Middle frontal gyrus (tissue), 1 donor: ENCODE results near the gene CNTROB.

ENCODE experiments used
- DNase-seq: peaks from one replicate; pipeline ENCODE4 v3.0.0-alpha.2; 2015; ENCODE audit warnings: low spot score; ENCODE audit errors: extremely low spot score

Gene CNTROB

DNA sequence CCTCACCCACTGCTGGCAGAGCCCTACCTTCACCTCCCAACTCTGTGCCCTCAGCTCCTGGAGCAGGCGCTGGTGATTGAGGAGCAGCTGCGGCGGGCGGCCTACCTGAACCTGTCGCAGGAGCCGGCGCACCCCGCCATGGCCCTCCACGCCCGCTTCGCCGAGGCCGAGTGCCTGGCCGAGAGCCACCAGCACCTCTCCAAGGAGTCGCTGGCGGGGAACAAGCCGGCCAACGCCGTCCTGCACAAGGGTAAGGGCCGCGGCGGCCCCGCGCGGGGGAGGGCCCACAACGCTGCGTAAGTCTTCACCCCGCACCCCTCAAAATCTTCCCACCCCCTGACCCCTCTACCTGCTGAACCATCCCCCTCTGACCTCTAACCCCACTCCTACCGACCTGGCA lies 22.9 kb upstream of the CNTROB start:
- DNase-seq, result no peak

DNA sequence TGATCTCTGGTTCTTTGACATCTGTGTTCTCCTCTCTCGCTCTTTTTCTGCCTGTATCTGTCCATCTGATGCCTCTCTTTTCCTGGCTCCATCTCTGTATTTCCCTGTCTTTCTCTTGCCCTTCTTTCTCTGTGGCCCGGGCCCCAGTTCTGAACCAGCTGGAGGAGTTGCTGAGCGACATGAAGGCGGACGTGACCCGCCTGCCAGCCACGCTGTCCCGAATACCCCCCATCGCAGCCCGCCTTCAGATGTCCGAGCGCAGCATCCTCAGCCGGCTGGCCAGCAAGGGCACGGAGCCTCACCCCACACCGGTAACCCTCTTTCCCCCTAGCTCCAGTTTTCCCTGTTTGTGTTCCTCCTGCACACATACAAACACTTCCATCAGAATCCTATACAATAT lies 21.7 kb upstream of the CNTROB start:
- DNase-seq, result no peak

DNA sequence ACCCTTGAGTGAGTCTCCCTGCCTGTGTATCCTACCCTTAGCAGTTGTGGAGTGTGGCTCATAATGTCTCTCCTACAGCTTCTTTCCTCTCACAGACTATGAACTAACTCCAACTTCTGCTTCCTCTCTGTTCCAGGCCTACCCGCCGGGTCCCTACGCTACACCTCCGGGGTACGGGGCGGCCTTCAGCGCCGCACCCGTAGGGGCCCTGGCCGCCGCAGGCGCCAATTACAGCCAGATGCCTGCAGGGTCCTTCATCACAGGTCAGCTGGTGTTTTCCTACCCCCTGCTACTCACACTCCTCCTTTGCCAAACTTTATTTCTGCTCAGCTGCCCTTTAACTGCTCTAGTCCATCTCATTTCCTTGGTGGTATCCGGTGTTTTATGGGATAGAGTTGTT lies 21.3 kb upstream of the CNTROB start:
- no peak for DNase-seq

DNA sequence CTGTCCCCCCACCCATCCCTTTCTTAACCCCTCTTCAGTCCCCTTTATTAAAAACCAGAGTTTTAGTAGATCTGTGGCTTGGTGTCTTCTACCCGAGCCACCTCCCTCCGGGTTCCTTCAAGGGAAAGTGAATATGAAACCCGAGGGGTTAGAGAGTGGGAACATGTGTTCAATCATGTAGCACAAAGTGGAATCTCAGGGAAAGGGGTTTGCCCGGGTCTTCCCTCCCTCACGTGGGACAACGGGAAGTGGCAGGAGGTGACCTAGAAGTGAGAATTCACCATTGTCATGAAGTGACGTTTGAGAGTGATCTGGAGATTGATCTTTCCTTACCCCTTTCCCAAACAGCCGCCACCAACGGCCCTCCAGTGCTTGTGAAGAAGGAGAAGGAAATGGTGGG lies 20.9 kb upstream of the CNTROB start:
- no peak for DNase-seq

DNA sequence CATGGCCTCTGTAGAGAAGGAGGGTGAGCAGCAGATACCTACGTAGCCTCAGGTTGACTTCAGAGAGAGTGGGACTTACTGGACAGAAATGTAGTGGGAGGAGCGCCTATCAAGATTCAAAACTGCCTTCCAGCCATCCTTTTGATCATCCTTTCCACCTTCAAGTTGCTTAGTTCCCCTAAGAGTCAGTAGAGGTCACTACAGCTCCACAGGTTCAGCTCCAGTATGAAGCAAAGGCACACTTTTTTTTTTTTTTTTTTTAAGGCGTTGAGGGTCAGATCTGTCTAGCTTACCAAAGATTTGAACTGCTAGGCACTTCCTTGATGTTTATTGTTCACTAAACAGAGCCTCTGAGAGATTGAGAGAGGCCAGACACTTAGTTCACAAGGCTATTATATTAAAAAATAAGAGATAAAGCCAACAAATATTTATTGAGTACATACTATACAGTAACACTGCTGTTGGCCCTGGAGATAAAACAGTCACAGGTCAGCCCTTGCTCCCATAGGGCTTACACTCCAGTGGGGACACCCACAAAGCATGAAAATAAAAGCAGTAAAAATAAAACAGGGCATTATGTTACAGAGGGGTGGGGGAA lies 19.0 kb upstream of the CNTROB start:
- no peak for DNase-seq

DNA sequence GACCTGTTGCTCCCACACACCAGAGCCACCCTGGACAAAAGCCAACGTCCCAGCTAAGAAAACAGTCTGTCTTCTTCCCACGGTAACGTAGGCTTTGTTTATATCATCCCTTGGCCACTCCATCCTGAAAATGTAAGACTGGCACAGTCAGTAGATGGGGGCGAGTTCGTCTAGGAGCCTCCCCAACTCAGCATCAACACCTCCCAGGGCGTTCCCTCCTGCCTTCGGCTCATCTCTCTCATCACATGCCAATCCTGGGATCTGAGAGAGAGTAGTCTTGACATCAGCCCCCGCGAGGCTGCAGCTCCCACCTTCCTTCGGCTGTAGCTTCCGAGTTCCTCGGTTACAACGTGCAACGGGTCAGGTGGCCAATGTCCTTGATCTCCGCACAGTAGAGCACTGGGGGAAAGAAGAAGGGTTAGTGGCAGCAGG lies 16.8 kb upstream of the CNTROB start:
- no peak for DNase-seq

DNA sequence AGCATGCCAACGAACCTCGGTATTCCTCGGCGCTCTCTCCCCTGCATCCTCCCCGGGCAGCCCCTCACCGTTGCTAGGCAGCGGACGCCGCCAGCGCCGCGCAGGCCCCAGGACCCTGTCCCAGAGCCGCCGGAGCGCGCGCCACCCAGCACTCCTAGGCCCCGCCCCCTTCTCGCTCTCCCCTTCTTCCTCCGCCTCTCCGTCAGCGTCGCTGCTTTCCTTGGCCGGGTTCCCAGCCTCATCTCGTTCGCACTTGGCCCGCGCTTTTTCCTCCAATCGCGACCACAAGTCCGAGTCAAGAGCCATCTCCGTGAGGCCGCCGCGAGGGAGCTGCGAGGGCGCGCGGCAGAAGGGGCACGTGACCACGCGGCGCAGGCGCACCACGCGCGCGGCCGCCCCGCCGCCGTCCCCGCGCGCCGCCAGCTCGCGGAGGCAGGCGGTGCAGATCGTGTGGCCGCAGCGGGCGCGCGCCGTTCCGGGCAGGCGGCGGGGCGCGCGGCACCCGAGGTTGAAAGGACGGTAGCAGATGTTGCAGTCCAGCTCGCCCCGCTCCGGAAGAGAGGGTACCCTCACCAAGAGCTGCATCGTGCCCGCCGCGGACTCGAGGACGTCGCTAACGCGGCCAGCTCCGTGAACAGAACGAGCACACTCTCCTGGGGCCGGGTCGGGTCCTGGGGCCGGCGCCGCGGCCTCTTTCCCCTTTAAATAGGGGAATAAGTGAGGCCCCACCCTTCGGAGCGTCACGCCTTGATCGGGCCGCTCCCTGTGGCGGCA lies 16.2 kb upstream of the CNTROB start, which contains the start of gene RNF227:
Gene RNF227, minus strand, starts transcription at position 679 of the 774 bp plus-strand sequence. Its CDS starts 94 bp downstream, at position 585.
- peak; percentile 73 for DNase-seq

DNA sequence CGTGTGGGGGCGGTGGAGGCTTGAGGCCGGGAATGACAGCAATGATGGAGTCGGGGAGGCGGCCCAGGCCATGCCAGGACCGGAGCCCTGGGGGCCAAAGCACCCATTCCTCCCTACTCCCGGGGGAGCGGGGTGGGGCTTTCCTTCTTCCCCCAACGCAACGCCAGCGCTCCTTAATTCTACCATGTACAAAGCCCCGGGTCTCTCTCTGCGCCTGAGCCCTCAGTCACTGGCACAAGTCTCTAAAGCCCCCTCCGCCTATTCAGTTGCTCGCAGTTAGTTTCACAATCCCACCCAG lies 15.7 kb upstream of the CNTROB start:
- no peak for DNase-seq

DNA sequence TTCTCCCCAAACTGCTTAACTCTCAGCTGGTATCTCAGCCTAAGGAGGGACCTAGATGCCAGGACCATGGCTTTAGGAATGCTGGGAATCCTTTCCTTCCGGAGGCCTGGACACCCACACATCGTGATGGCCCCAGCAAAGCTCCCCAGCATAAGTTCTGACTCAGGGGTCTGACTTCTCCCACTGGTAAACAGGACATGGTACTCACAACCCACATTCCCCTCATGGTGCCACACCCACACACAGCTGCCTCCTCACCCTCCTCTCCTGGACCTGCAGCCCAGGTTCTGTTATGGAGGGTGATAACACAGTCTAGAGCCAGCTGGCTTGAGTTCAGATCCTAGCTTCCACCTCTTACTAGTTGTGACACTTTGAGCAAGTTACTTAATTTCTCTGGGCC lies 15.2 kb upstream of the CNTROB start:
- DNase-seq, result no peak

DNA sequence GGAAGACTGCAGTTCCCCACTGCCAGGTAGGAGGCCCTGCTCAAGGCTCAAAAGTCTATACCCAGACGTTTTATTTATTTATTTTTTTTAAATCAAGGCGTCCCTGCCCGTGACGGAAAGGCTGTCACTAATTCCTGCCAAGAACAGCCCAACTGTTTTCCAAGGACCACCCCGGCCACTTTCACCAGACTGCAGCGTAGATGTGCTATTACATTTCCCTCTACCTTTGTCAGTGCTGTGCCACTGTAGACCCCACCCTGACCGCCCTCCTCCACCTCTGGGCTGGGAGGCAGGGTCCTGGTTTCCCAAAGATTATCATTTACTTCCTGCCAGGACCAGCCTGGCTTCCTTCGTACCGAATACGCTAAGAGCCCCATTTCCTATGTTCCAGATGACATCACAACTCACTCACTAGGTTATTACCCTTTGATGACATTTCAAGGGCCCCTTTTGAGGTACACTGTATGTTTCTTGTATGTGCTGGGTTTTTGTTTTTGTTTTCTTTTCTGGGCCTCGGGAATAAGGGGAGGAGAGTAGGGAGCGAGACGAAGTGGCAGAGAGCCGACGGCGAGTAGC lies 9.6 kb upstream of the CNTROB start:
- no peak for DNase-seq

DNA sequence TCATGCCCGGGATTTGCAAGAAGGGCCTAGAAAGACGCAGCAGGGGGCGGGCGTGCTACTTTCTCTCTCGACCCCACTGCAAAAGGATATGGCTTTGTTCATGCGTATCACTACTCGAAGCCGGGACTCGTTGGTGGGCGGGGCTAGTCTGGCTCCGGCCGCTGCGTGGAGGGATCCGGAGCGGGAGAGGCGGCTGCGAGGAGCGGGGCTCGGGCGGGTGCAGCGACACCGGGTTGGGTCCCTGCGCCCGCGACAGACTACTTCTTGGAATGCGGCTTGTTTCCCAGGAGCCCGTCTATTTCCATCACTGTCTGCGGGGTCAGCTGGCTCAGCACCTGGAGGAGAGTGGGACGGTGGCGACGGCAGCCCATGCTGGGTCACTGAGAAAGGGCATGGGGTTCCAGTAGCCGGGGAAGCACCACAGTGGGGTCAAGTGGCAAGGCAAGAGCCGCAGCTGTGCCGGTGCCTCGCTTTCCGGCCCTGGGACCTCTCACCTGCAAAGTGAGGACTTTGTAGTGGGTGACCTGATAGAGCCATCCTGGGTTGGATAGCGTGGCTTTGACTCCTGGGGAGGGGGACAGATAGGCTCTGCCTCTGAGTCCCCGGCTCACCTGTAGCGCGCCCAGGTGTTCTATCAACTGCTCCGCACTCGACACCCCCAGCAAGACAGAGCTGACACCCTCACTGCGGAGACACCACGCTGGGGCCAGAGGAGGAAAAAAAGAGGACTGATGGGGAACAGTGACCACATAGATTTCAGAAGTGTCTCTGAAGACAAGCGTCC lies 9.0 kb upstream of the CNTROB start:
- DNase-seq, result peak; percentile 45

DNA sequence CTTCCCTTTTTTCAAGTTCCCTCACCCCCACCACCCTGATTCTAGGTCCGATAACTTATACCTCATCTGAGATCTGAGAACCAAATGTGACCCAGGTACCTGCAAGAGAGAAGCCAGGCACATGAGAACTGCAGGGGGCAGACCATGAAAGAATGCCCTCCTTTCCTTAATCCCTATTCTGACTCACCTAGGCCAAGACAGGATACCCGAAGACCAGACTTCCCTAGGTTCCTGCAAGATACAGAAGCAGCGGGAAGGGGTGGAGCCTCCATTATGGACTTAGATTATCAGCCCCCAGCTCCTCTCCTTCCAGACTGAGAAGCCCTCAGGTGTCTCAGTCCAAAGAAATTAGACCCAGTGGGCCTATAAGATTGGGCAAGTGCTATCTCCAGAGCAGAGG lies 4.4 kb upstream of the CNTROB start:
- DNase-seq, result no peak

DNA sequence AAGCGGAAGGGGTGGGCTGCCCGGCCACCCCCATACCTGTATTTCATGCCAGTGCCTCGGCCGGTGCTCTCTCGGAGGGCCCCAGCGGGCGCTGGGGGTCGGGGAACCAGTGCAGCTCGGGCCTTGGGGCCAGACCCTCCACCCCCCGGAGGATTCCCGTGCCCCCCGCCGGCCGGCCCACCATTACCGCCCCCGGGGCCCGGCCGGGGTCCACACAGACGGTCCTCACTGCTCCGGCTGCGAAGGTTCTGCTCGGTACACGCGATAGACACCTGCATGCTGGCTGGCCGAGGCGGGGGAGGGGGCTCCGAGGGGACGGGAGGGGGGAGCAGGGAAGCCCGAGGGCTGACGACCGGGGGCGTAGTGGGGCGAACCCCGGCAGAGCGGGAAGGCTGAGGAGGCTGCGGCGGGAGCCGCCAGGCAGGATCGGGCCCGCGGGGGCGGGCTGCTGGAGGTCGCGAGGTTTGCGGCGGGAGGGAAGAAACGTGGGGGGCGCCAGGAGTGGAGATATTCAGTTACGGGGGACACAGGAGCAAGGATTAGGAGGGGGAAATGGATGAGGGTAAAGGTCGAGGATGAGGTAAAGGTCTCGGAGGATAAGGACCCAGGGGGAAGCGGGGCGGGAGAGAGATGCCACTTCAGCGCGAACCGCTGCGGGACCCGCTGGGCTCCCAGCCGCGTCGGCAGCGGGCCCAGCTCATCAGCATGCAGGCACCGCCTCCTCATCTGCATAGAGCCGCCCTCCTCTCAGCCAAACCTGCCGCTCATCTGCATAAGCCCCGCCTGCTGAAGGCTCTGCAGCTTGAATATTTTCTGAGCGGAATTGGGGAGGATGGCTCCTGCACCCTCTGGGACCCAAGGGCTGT lies 2.6 kb upstream of the CNTROB start, which contains the start of gene KCNAB3:
Gene KCNAB3, minus strand, starts transcription at position 699 of the 866 bp plus-strand sequence. Its CDS starts 421 bp downstream, at position 278.
- DNase-seq, result peak; percentile 33

DNA sequence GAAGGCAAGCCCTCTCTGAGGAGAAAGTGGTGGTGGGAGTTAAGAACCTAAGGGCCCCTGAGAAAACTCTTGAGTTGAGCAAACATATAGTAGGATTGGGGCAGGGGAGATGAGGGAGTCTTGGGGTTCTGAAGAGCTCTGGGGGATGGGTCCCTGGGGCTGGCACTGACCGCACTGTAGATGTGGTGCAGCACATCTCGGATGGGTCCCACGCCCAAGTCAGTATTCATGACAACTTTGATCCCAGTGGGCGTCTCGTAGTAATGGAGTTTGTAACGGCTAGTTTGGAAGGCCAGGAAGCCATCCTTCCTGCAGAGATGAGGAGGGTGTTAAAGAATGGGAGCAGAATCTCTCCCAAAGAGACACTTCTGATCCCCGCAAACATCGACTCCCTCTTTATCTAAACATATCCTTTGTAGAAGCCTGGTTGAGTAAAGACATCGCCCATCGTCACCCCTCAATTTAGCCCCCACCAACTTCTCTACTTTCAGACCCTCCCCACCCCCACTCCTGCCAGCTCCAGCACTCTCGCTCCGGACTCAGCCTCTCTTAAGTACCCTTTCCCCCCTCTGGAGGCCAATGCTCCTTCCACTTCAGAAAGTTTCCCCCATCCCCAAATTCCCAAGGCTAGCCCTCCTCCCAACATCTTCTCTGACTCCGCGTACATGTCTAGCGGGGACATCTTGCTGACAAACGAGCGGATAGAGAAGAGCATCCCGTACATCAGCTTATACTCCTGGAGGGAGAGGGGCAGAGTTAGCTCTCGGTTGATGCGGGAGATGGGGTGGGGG lies 970 bp upstream of the CNTROB start:
- DNase-seq, result no peak

DNA sequence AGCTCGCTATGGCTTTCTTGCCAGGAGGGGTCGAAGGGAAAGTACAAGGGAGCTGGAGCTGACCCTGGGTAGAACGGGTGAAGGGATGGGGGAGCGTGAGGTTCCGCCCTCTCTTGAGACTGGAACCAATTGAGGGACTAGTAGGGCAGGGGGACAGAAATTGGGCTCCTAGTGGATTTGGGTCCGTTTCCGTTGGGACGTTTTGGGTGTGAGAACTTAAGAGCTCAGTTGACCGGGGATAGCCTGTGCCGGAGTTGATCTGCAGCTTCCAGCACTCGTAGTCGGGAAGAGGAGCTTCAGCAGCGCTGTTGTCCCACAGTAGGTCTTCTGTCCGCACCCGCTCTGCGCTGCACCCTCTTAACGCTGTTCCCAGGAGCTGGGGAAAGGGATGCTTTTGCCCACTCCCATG lies 481 bp downstream of the CNTROB start:
- no peak for DNase-seq

DNA sequence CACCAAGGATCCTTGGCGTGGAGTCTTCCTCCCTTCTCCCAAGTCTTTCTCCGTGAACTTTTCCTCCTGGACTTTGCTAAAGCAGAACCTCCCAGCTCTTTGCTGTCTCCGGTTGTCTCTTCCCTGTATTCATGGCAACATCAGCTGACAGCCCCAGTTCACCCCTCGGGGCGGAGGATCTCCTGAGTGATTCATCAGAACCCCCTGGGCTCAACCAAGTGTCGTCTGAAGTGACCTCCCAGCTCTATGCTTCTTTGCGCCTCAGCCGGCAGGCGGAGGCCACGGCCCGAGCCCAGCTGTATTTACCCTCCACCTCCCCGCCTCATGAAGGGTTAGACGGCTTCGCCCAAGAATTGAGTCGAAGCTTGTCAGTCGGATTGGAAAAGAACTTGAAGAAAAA lies 943 bp downstream of the CNTROB start:
- DNase-seq, result no peak

DNA sequence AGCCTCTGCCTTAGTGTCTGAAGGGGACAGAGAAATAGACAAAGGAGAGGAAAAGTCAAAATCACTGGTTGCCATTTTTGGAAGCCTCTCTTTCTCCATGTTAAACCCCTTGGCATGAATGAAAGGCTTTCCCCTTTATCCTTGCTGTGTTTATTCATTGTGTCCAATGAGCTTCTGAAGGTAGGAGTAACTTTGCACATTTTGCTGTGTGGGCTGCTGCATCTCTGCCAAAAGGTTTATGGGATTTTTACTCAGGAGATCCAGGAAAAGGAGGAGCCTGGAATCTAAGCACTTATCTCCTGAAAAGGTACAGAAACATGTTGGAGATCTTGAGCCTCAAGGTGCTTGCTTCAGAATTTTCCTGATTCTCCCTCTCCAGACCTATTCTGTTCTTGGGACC lies 3.9 kb downstream of the CNTROB start:
- no peak for DNase-seq

DNA sequence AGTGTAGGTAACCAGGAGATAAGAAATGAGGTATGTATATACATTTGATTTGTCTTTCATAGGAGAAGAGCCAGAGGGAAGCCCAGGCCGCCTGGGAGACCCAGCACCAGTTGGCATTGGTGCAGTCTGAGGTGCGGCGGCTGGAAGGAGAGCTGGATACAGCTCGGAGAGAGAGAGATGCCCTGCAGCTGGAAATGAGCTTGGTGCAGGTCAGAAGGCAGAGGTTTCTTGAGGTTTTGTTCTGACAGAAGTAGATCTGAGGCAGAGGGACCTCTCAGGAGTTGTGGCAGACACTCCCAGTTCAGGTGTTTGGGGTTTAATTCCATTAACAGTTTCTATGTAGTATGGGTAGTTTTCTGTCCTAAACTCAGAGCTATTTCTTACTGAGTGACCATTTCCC lies 8.0 kb downstream of the CNTROB start:
- DNase-seq, result no peak

DNA sequence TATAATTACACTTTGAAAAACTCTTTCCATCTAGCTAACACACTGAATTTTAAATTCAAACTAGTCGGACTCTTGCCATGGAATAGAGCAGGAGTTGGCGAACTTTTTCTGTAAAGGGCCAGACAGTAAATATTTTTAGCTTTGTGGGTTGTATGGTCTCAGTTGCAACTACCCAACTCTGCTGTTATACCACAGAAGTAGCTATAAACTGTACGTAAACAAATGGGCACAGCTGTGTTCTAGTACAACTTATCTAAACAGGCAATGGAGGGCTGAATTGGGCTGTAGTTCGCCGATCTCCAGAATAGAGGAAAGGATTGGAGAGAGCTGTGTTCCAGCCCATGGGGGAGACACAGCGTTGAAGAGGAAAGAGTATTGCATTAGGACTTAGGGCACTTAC lies 8.7 kb downstream of the CNTROB start:
- no peak for DNase-seq

DNA sequence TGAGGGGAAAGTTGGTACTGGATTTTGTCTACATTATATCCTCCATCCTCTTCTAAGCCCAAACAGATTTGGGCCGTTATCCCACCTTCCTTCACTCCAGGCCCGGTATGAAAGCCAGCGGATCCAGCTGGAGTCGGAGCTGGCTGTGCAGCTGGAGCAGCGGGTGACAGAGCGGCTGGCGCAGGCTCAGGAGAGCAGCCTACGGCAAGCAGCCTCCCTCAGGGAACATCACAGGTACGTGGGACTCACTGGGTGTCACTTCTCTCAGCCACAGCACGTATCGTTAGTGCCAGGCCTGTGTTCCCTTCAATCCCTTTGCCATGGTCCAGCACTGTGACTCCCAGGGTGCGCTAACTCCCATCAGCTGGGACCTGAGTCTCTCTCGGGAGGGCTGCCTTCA lies 11.3 kb downstream of the CNTROB start:
- no peak for DNase-seq
